Liver (tissue), 9 donors: ENCODE data around the gene TRIM5. TPM values are rescaled to one million over a fixed set of nuclear protein-coding genes. Genes with fewer than 3 reads are reported as not detected.

Experiments
- DNase-seq: peaks from one replicate; pipeline ENCODE4 v3.0.0-alpha.2; 2017; ENCODE audit warnings: low spot score
- H3K27ac ChIP-seq, 2 donors: one replicate each; pipeline ENCODE4 v1.7.0; 2013; ENCODE audit warnings: inconsistent platforms in 2 of 2, low read length in 2 of 2, control low read depth in 1 of 2, low read depth in 1 of 2, mild to moderate bottlenecking in 1 of 2
- H3K27me3 ChIP-seq, 4 donors: one replicate each; pipeline versions ENCODE4 v1.6.1 to v1.7.0; 2013; ENCODE audit warnings: low read length in 3 of 4, inconsistent platforms in 1 of 4, mild to moderate bottlenecking in 1 of 4, moderate library complexity in 1 of 4; ENCODE audit not compliant: control insufficient read depth in 4 of 4, insufficient read depth in 4 of 4
- H3K36me3 ChIP-seq, 4 donors: one replicate each; pipeline versions ENCODE4 v1.6.1 to v1.7.0; 2013; ENCODE audit warnings: low read length in 3 of 4, mild to moderate bottlenecking in 3 of 4, low read depth in 1 of 4, moderate library complexity in 1 of 4; ENCODE audit not compliant: control insufficient read depth in 4 of 4, insufficient read depth in 3 of 4
- H3K4me1 ChIP-seq, 4 donors: one replicate each; pipeline versions ENCODE4 v1.6.1 to v1.7.0; 2013; ENCODE audit warnings: low read length in 3 of 4, mild to moderate bottlenecking in 3 of 4, moderate library complexity in 1 of 4; ENCODE audit not compliant: control insufficient read depth in 4 of 4, insufficient read depth in 4 of 4
- H3K4me3 ChIP-seq, 3 donors: one replicate each; pipeline versions ENCODE4 v1.6.1 to v1.7.0; 2013; ENCODE audit warnings: low read length in 3 of 3, control low read depth in 1 of 3, low read depth in 1 of 3, mild to moderate bottlenecking in 1 of 3
- H3K9ac ChIP-seq, 2 donors: one replicate each; pipeline ENCODE4 v1.7.0; 2013; ENCODE audit warnings: low read length in 2 of 2, mild to moderate bottlenecking in 2 of 2, moderate library complexity in 2 of 2, control low read depth in 1 of 2, low read depth in 1 of 2
- H3K9me3 ChIP-seq, 4 donors: one replicate each; pipeline versions ENCODE4 v1.6.1 to v1.7.0; 2013; ENCODE audit warnings: low read length in 3 of 4; ENCODE audit not compliant: control insufficient read depth in 4 of 4
- ATF3 ChIP-seq: IDR thresholded peaks from 2 replicates; pipeline ENCODE4 v1.6.1; 2016; ENCODE audit warnings: antibody characterized with exemption
- CTCF ChIP-seq: fragments of 150-350 bp; IDR thresholded peaks from 2 replicates; pipeline ENCODE4 v1.5.1; 2017; ENCODE audit warnings: improper control_type of control experiment, low read depth, low read length; ENCODE audit not compliant: missing input control
- FOXA1 ChIP-seq: IDR thresholded peaks from 2 replicates; pipeline ENCODE4 v1.6.1; 2016; ENCODE audit warnings: antibody characterized with exemption
- HNF4A ChIP-seq, 2 donors: conservative IDR thresholded peaks; 2 replicates each; pipeline ENCODE4 v1.6.1; 2016; ENCODE audit warnings: antibody characterized with exemption in 2 of 2, mild to moderate bottlenecking in 2 of 2
- HNF4G ChIP-seq: IDR thresholded peaks from 2 replicates; pipeline ENCODE4 v1.6.1; 2016; ENCODE audit warnings: antibody characterized with exemption
- MAX ChIP-seq: IDR thresholded peaks from 2 replicates; pipeline ENCODE4 v1.6.1; 2016; ENCODE audit warnings: antibody characterized with exemption
- NR2F2 ChIP-seq: IDR thresholded peaks from 2 replicates; pipeline ENCODE4 v1.6.1; 2016; ENCODE audit warnings: antibody characterized with exemption
- RAD21 ChIP-seq, 2 donors: IDR thresholded peaks; 2 replicates each; pipeline ENCODE4 v1.6.1; 2016; ENCODE audit warnings: antibody characterized with exemption in 2 of 2, mild to moderate bottlenecking in 2 of 2
- REST ChIP-seq: IDR thresholded peaks from 2 replicates; pipeline ENCODE4 v1.6.1; 2016; ENCODE audit warnings: antibody characterized with exemption, mild to moderate bottlenecking
- RXRA ChIP-seq, 2 donors: IDR thresholded peaks; 2 replicates each; pipeline ENCODE4 v1.6.1; 2017 to 2018; ENCODE audit warnings: antibody characterized with exemption in 2 of 2, mild to moderate bottlenecking in 1 of 2
- SP1 ChIP-seq: IDR thresholded peaks from 2 replicates; pipeline ENCODE4 v1.6.1; 2018; ENCODE audit warnings: antibody characterized with exemption, mild to moderate bottlenecking
- YY1 ChIP-seq: IDR thresholded peaks from 2 replicates; pipeline ENCODE4 v1.6.1; 2016; ENCODE audit warnings: antibody characterized with exemption, mild to moderate bottlenecking
- ZBTB33 ChIP-seq: IDR thresholded peaks from 2 replicates; pipeline ENCODE4 v1.6.1; 2016; ENCODE audit warnings: antibody characterized with exemption
- WGBS: extraction: QIAGEN DNeasy Blood & Tissue Kit; methylation state at CpG from one replicate; pipeline ENCODE4 v1.1.7; 2013; 5-methylcytosine and 5-hydroxymethylcytosine counted together
- polyA plus RNA-seq, 2 donors: library from polyadenylated mRNA; stranded (reverse) in 1 of 2; unstranded in 1 of 2; fragments of 200-250 nt in 1 of 2; fragments of >200 nt in 1 of 2; fragmentation: Nextera tagmentation in 1 of 2; extraction: Ambion mirVana in 1 of 2; gene quantifications; one replicate each; pipeline versions ENCODE4 v1.2.1 to v1.2.3, GENCODE V29; 2013 to 2015
- total RNA-seq, 2 donors: library from RNA; depleted of rRNA; stranded (reverse); fragments of >200 nt; gene quantifications; one replicate each; pipeline ENCODE4 v1.2.3, GENCODE V29; 2014
- donor health status: healthy.
- donor health status: healthy.
- donor health status: healthy.
- donor health status: healthy.
- donor health status: healthy.

TRIM5 gene
- total and polyA plus RNA-seq, 4 donors = 7.8 to 20.2 (median 13.1) TPM

GRCh38 chr11:5626196-5626595, 58.7 kb downstream of the TRIM5 start (continued):
- no peak for TF ChIP-seq CTCF

GRCh38 chr11:5625281-5625680, 59.6 kb downstream of the TRIM5 start:
- peak overlapping the region in 1 of 2 donors; percentile 78 for H3K27ac ChIP-seq
- peak overlapping the region; percentile 70 to 96 (median 85) for H3K4me3 ChIP-seq
- no peaks in the 10 kb centered on the region for H3K9me3 ChIP-seq
- TF ChIP-seq FOXA1 (no peak), SP1 (no peak), REST (no peak), RAD21 (IDR thresholded peaks at IDR 0.05) (no peak), YY1 (no peak), NR2F2 (no peak), ATF3 (no peak), ZBTB33 (no peak), RXRA (IDR thresholded peaks at IDR 0.05) (no peak), MAX (no peak), HNF4G (no peak), HNF4A (conservative IDR thresholded peaks at IDR 0.05) (no peak)
- H3K27me3 ChIP-seq = no peaks in the 10 kb centered on the region
- H3K9ac ChIP-seq = peak overlapping the region; percentile 63 to 95
- WGBS = 39% methylated on average over 4 of the region's 4 CpGs
- no peak for DNase-seq
- no peaks in the 10 kb centered on the region for H3K36me3 ChIP-seq
- peaks cover 2 to 33% (median 23%) of the 10 kb centered on the region in 4 donors for H3K4me1 ChIP-seq
